PC-9 (cell line): Measurements from ENCODE around the gene CLEC4C. TPM values are rescaled to one million over a fixed set of nuclear protein-coding genes. Genes with fewer than 3 reads are reported as not detected.
A peak's percentile ranks its signal among the peaks of the same experiment; 100 is the strongest.

Experiments
- BruUV-seq: library from RNA; stranded (reverse); fragments of 400-500 nt; replicated peaks from 2 replicates; lab custom pipeline; 2021; lab: Mats Ljungman, UMichigan
- CTCF ChIA-PET: fragments of 300-600 bp; sonication (Branson Sonifier 250); formaldehyde crosslinking; loops from one replicate; lab custom pipeline; 2022; ENCODE audit warnings: antibody characterized with exemption; lab: Charles Lee
- POLR2A ChIA-PET: fragments of 300-600 bp; sonication (Branson Sonifier 250); formaldehyde crosslinking; loops from one replicate; lab custom pipeline; 2022; ENCODE audit warnings: antibody characterized with exemption; ENCODE audit not compliant: unreplicated experiment; lab: Charles Lee
- DNase-seq, 2 experiments: peaks; one replicate each; pipeline versions ENCODE4 v3.0.0 to v3.0.0-alpha.2; 2015 to 2022; ENCODE audit warnings: mixed read lengths in 1 of 2
- H2AFZ ChIP-seq: fragments of 200-600 bp; sonication (generic); 2 replicates; pipeline ENCODE4 v1.8.1; 2017; ENCODE audit warnings: antibody characterized with exemption
- H3F3A ChIP-seq: fragments of 200-600 bp; sonication (generic); 2 replicates; pipeline ENCODE4 v1.8.1; 2017; ENCODE audit warnings: antibody characterized with exemption, mild to moderate bottlenecking, low read depth; ENCODE audit not compliant: insufficient read depth
- H3K27ac ChIP-seq: fragments of 200-600 bp; sonication (generic); 2 replicates; pipeline ENCODE4 v1.6.1; 2016; ENCODE audit warnings: mixed run types
- H3K27me3 ChIP-seq: fragments of 200-600 bp; sonication (generic); 2 replicates; pipeline ENCODE4 v1.6.1; 2016; ENCODE audit warnings: low read depth, mixed run types; ENCODE audit not compliant: insufficient read depth
- H3K36me3 ChIP-seq: fragments of 200-600 bp; sonication (generic); 2 replicates; pipeline ENCODE4 v1.6.1; 2016; ENCODE audit warnings: low read depth, mixed run types
- H3K4me1 ChIP-seq: fragments of 200-600 bp; sonication (generic); replicated peaks from 2 replicates; pipeline ENCODE4 v1.6.1; 2016; ENCODE audit warnings: mixed run types; ENCODE audit not compliant: insufficient read depth
- H3K4me2 ChIP-seq: fragments of 200-600 bp; sonication (generic); 2 replicates; pipeline ENCODE4 v1.6.1; 2017; ENCODE audit warnings: mixed run types
- H3K4me3 ChIP-seq: fragments of 200-600 bp; sonication (generic); 2 replicates; pipeline ENCODE4 v1.6.1; 2016; ENCODE audit warnings: mixed run types
- H3K79me2 ChIP-seq: fragments of 200-600 bp; sonication (generic); 2 replicates; pipeline ENCODE4 v1.6.1; 2017; ENCODE audit warnings: low read depth, mixed run types
- H3K9me2 ChIP-seq: fragments of 200-600 bp; sonication (generic); 2 replicates; pipeline ENCODE4 v1.8.1; 2017; ENCODE audit warnings: mild to moderate bottlenecking; ENCODE audit not compliant: insufficient read depth
- H3K9me3 ChIP-seq: fragments of 200-600 bp; sonication (generic); 2 replicates; pipeline ENCODE4 v1.8.1; 2016; ENCODE audit warnings: low read depth; ENCODE audit not compliant: insufficient read depth
- H4K20me1 ChIP-seq: fragments of 200-600 bp; sonication (generic); 2 replicates; pipeline ENCODE4 v1.8.1; 2017; ENCODE audit not compliant: insufficient read depth
- EZH2 ChIP-seq: fragments of 200-600 bp; sonication (generic); IDR thresholded peaks from 2 replicates; pipeline ENCODE4 v1.8.0; 2017; ENCODE audit warnings: antibody characterized with exemption, low read depth
- intact Hi-C: fragments of 100-400 bp; cut with micrococcal nuclease; formaldehyde crosslinking; loops from one replicate; pipeline ENCODE4 v1.10.0; 2022; ENCODE audit not compliant: unreplicated experiment
- total RNA-seq: library from RNA; stranded (reverse); gene quantifications from 2 replicates; pipeline ENCODE4 v1.2.3, GENCODE V29; 2021
- TF ChIP-seq, protein P1 (sequence below): fragments of 200-600 bp; sonication (generic); conservative IDR thresholded peaks from 2 replicates; pipeline ENCODE4 v1.6.1; 2017; ENCODE audit warnings: mixed run types, antibody characterized with exemption, mild to moderate bottlenecking, moderate library complexity

The CLEC4C gene
- total RNA-seq, 1 experiment from 2014 or later, result not detected

DNA sequence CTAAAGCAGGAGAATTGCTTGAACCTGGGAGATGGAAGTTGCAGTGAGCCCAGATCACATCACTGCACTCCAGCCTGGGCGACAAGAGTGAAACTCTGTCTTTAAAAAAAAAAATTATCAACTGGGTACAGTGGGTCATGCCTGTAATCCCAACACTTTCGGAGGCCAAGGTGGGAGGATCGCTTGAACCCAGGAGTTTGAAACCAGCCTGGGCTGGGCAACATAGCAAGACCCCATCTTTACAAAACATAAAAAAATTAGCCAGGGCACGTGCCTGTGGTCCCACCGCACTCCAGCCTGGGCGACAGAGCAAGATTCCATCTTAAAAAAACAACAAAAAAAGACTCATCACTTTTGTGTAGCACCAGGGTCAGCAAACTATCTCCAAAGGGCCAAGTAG lies 34.9 kb upstream of the CLEC4C start:
- intact Hi-C loops, result no loop called here
- Histone ChIP-seq H3K9me2 (no peaks in the 10 kb centered on the region), H3K9me3 (no peaks in the 10 kb centered on the region), H3F3A (no peaks in the 10 kb centered on the region), H3K4me2 (no peak overlapping the region), H3K79me2 (no peaks in the 10 kb centered on the region), H2AFZ (no peak overlapping the region), H3K4me1 (no peaks in the 10 kb centered on the region), H3K27ac (no peak overlapping the region), H3K4me3 (no peak overlapping the region), H4K20me1 (no peaks in the 10 kb centered on the region), H3K36me3 (no peaks in the 10 kb centered on the region), H3K27me3 (no peaks in the 10 kb centered on the region)
- CTCF ChIA-PET, result no interaction called here
- DNase-seq, result no peak
- no peak for TF ChIP-seq EZH2
- TF ChIP-seq, protein P1, sequence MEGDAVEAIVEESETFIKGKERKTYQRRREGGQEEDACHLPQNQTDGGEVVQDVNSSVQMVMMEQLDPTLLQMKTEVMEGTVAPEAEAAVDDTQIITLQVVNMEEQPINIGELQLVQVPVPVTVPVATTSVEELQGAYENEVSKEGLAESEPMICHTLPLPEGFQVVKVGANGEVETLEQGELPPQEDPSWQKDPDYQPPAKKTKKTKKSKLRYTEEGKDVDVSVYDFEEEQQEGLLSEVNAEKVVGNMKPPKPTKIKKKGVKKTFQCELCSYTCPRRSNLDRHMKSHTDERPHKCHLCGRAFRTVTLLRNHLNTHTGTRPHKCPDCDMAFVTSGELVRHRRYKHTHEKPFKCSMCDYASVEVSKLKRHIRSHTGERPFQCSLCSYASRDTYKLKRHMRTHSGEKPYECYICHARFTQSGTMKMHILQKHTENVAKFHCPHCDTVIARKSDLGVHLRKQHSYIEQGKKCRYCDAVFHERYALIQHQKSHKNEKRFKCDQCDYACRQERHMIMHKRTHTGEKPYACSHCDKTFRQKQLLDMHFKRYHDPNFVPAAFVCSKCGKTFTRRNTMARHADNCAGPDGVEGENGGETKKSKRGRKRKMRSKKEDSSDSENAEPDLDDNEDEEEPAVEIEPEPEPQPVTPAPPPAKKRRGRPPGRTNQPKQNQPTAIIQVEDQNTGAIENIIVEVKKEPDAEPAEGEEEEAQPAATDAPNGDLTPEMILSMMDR, result no peak
- POLR2A ChIA-PET, result no interaction called here
- BruUV-seq, result no TSS peak

DNA sequence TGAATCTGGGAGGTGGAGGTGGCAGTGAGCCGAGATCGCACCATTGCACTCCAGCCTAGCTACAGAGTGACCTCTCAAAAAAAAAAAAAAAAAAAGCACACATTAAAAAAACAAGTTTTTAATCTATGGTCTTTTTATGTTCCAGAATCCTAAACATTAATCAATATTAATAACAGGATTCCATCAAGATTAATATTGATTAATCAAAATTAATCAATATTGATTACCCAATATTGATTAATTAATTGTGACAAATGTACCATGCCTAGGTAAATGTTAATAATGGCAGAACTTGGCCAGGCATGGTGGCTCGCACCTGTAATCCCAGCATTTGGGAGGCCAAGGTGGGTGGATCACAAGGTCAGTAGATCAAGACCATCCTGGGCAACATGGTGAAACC lies 34.1 kb upstream of the CLEC4C start:
- BruUV-seq, result no TSS peak
- intact Hi-C loops, result no loop called here
- H3K4me1 ChIP-seq, result no peaks in the 10 kb centered on the region
- CTCF ChIA-PET, result no interaction called here
- H3K36me3 ChIP-seq, result no peaks in the 10 kb centered on the region
- DNase-seq, result no peak
- no peaks in the 10 kb centered on the region for H3K27me3 ChIP-seq
- no peaks in the 10 kb centered on the region for H4K20me1 ChIP-seq
- POLR2A ChIA-PET, result no interaction called here
- no peaks in the 10 kb centered on the region for H3K79me2 ChIP-seq
- H3F3A ChIP-seq, result no peaks in the 10 kb centered on the region
- no peak overlapping the region for H3K4me2 ChIP-seq
- no peak overlapping the region for H3K4me3 ChIP-seq
- H2AFZ ChIP-seq, result no peak overlapping the region
- no peak overlapping the region for H3K27ac ChIP-seq
- H3K9me3 ChIP-seq, result no peaks in the 10 kb centered on the region
- H3K9me2 ChIP-seq, result no peaks in the 10 kb centered on the region
- TF ChIP-seq, protein P1, result no peak
- no peak for TF ChIP-seq EZH2

DNA sequence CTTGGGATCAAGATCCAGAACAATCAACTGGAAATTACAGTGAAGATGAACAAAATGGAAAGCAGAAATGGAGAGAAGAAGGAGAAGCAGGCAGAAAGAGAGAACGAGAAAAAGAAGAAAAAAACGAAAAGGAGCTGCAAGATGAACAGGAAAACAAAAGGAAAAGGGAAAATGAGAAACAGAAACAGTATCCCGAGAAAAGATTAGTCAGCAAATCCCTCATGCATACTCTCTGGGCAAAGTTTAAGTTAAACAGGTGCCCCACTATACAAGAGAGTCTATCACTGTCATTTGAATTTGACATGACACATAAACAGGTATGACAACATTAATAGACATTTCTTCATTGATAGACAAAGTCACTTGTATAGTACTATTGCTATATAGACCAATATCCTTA lies 22.8 kb upstream of the CLEC4C start:
- H3K27me3 ChIP-seq, result no peaks in the 10 kb centered on the region
- ChIA-PET POLR2A (no interaction called here), CTCF (no interaction called here)
- no peaks in the 10 kb centered on the region for H3K36me3 ChIP-seq
- DNase-seq, result peak in 1 of 2 experiments; percentile 41
- no peak overlapping the region for H2AFZ ChIP-seq
- no peaks in the 10 kb centered on the region for H3K9me3 ChIP-seq
- TF ChIP-seq, protein P1, result no peak
- TF ChIP-seq EZH2, result no peak
- H3K4me1 ChIP-seq, result no peaks in the 10 kb centered on the region
- H3K27ac ChIP-seq, result no peak overlapping the region
- no peaks in the 10 kb centered on the region for H3F3A ChIP-seq
- H3K79me2 ChIP-seq, result no peaks in the 10 kb centered on the region
- H3K4me3 ChIP-seq, result no peak overlapping the region
- intact Hi-C loops, result no loop called here
- no peak overlapping the region for H3K4me2 ChIP-seq
- no peaks in the 10 kb centered on the region for H3K9me2 ChIP-seq
- BruUV-seq, result no TSS peak
- no peaks in the 10 kb centered on the region for H4K20me1 ChIP-seq
